ENCODE results near the gene EMB.
"Not testable (repeated sequence)": the region's sequence is repeated elsewhere in the genome, so short reads cannot be mapped to it uniquely, and the experiment has no call there.

DNA sequence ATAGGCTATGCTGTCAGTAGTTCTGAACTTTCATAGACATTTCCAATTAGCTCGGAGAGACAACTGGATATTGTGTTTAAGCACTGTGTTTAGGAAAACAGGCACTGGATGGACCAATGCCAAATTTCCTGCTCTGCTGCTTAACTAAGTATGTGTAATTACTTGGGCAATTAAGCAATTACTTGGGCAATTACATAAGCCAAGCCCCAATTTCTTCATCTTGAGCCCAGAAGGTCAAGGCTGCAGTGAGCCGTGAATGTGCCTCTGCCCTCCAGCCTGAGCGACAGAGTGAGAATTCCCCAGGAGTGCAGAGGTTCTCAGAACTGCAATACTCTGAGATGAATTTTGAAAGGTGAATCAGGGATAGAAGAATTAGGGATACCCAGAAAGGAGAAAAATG, 3.0 kb downstream of the EMB start:
- TF ChIP-seq EP300 (IDR thresholded peaks at IDR 0.05); POLR2A (IDR thresholded peaks at IDR 0.05; ENCODE audit: low read depth); POLR2AphosphoS5 (IDR thresholded peaks at IDR 0.05): not testable (repeated sequence)
- TF ChIP-seq, protein P1, sequence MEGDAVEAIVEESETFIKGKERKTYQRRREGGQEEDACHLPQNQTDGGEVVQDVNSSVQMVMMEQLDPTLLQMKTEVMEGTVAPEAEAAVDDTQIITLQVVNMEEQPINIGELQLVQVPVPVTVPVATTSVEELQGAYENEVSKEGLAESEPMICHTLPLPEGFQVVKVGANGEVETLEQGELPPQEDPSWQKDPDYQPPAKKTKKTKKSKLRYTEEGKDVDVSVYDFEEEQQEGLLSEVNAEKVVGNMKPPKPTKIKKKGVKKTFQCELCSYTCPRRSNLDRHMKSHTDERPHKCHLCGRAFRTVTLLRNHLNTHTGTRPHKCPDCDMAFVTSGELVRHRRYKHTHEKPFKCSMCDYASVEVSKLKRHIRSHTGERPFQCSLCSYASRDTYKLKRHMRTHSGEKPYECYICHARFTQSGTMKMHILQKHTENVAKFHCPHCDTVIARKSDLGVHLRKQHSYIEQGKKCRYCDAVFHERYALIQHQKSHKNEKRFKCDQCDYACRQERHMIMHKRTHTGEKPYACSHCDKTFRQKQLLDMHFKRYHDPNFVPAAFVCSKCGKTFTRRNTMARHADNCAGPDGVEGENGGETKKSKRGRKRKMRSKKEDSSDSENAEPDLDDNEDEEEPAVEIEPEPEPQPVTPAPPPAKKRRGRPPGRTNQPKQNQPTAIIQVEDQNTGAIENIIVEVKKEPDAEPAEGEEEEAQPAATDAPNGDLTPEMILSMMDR (IDR thresholded peaks at IDR 0.05), result not testable (repeated sequence)
